BE2C (cell line): ENCODE measurements around the gene HSPA4L.

ENCODE experiments used
- DNase-seq: peaks from one replicate; pipeline ENCODE4 v3.0.0-alpha.2; 2020
- H3K27me3 ChIP-seq: fragments of 250-450 bp; sonication (Bioruptor Pico); 2 replicates; pipeline ENCODE4 v1.5.1; 2020; ENCODE audit warnings: mild to moderate bottlenecking
- H3K36me3 ChIP-seq: fragments of 250-450 bp; sonication (Bioruptor Pico); 2 replicates; pipeline ENCODE4 v1.5.1; 2020; ENCODE audit warnings: mild to moderate bottlenecking
- H3K4me1 ChIP-seq: fragments of 250-450 bp; sonication (Bioruptor Pico); 2 replicates; pipeline ENCODE4 v1.5.1; 2020
- H3K4me3 ChIP-seq: 2 replicates; pipeline ENCODE4 v1.5.1; 2011; ENCODE audit warnings: low read depth, low read length
- H3K9me3 ChIP-seq: fragments of 250-450 bp; sonication (Bioruptor Pico); 2 replicates; pipeline ENCODE4 v1.5.1; 2020
- CTCF ChIP-seq: IDR thresholded peaks from 2 replicates; pipeline ENCODE4 v1.5.1; 2012; ENCODE audit warnings: mild to moderate bottlenecking, low read depth, low read length

The HSPA4L gene

GRCh38 chr4:127748957-127749356, 33.2 kb upstream of the HSPA4L start:
- H3K27me3 ChIP-seq, result no peaks in the 10 kb centered on the region

GRCh38 chr4:127756906-127757305, 25.2 kb upstream of the HSPA4L start:
- no peak overlapping the region for H3K4me3 ChIP-seq
- no peaks in the 10 kb centered on the region for H3K36me3 ChIP-seq
- DNase-seq, result no peak
- TF ChIP-seq CTCF, result no peak
- H3K4me1 ChIP-seq, result no peaks in the 10 kb centered on the region
- no peaks in the 10 kb centered on the region for H3K27me3 ChIP-seq
- H3K9me3 ChIP-seq, result no peaks in the 10 kb centered on the region

More at GRCh38 chr4:127748957-127749356, 33.2 kb upstream of the HSPA4L start:
- H3K4me3 ChIP-seq, result no peak overlapping the region
- no peaks in the 10 kb centered on the region for H3K9me3 ChIP-seq
- H3K4me1 ChIP-seq, result no peaks in the 10 kb centered on the region
- no peaks in the 10 kb centered on the region for H3K36me3 ChIP-seq
- DNase-seq, result no peak
- no peak for TF ChIP-seq CTCF

GRCh38 chr4:127759228-127759820, 22.8 kb upstream of the HSPA4L start:
- DNase-seq, result no peak
- Histone ChIP-seq H3K4me1 (no peaks in the 10 kb centered on the region), H3K27me3 (no peaks in the 10 kb centered on the region), H3K4me3 (no peak overlapping the region), H3K9me3 (no peaks in the 10 kb centered on the region), H3K36me3 (no peaks in the 10 kb centered on the region)
- TF ChIP-seq CTCF, result no peak

GRCh38 chr4:127759893-127760292, 22.2 kb upstream of the HSPA4L start:
- H3K9me3 ChIP-seq, result no peaks in the 10 kb centered on the region
- H3K27me3 ChIP-seq, result no peaks in the 10 kb centered on the region
- H3K4me1 ChIP-seq, result no peaks in the 10 kb centered on the region
- no peaks in the 10 kb centered on the region for H3K36me3 ChIP-seq
- DNase-seq, result no peak
- no peak for TF ChIP-seq CTCF
- no peak overlapping the region for H3K4me3 ChIP-seq

GRCh38 chr4:127771535-127772275, 10.4 kb upstream of the HSPA4L start:
- no peaks in the 10 kb centered on the region for H3K9me3 ChIP-seq
- H3K4me3 ChIP-seq, result no peak overlapping the region
- H3K27me3 ChIP-seq, result no peaks in the 10 kb centered on the region
- H3K36me3 ChIP-seq, result no peaks in the 10 kb centered on the region
- no peak for TF ChIP-seq CTCF
- DNase-seq, result no peak
- H3K4me1 ChIP-seq, result no peaks in the 10 kb centered on the region; the same call in 1 of the 2 replicates
